Forelimb muscle (tissue), 1 donor: ENCODE measurements around the gene ALG12. TPM values are rescaled to one million over a fixed set of nuclear protein-coding genes. Genes with fewer than 3 reads are reported as not detected.

Source experiments
- DNase-seq: peaks from one replicate; pipeline ENCODE4 v3.0.0-alpha.2; 2013; ENCODE audit warnings: low read depth
- polyA plus RNA-seq: library from polyadenylated mRNA; unstranded; fragments of 120-200 nt; gene quantifications from one replicate; pipeline ENCODE4 v1.2.1, GENCODE V29; 2013; ENCODE audit not compliant: insufficient read length

Gene ALG12
- polyA plus RNA-seq, 1 donor = 10.5 TPM

- DNase-seq = no peak
These were observed 5.2 kb downstream of the ALG12 start for GRCh38 chr22:49913026-49913425.

- DNase-seq = no peak
These were observed 6.2 kb downstream of the ALG12 start for GRCh38 chr22:49911881-49912625.

GRCh38 chr22:49910229-49911155 lies 7.7 kb downstream of the ALG12 start:
- DNase-seq = no peak

GRCh38 chr22:49909476-49910205 lies 8.6 kb downstream of the ALG12 start:
- no peak for DNase-seq

- no peak for DNase-seq
These were observed 10.4 kb downstream of the ALG12 start for GRCh38 chr22:49907807-49908206.

GRCh38 chr22:49906799-49907290 lies 11.4 kb downstream of the ALG12 start:
- DNase-seq = no peak

GRCh38 chr22:49906071-49906798 lies 12.0 kb downstream of the ALG12 start:
- no peak for DNase-seq

GRCh38 chr22:49905465-49905864 lies 12.8 kb downstream of the ALG12 start:
- DNase-seq = no peak

- DNase-seq = no peak
These were observed 14.2 kb downstream of the ALG12 start for GRCh38 chr22:49904040-49904369.

GRCh38 chr22:49903322-49904039 lies 14.8 kb downstream of the ALG12 start:
- DNase-seq = no peak

- no peak for DNase-seq
These were observed 16.8 kb downstream of the ALG12 start for GRCh38 chr22:49901457-49901856.

- no peak for DNase-seq
These were observed 17.6 kb downstream of the ALG12 start for GRCh38 chr22:49900441-49901230.

- no peak for DNase-seq
These were observed 18.7 kb downstream of the ALG12 start for GRCh38 chr22:49899530-49899929.

- no peak for DNase-seq
These were observed 21.1 kb downstream of the ALG12 start for GRCh38 chr22:49897015-49897684.

GRCh38 chr22:49896201-49896600 lies 22.0 kb downstream of the ALG12 start:
- no peak for DNase-seq

- DNase-seq = no peak
These were observed 23.8 kb downstream of the ALG12 start for GRCh38 chr22:49894322-49895054.

- no peak for DNase-seq
These were observed 25.2 kb downstream of the ALG12 start for GRCh38 chr22:49893025-49893424.

- no peak for DNase-seq
These were observed 25.9 kb downstream of the ALG12 start for GRCh38 chr22:49892226-49892899.
